DND-41 (cell line): ENCODE results near the gene PCDHGC5.

Experiments
- EZH2 ChIP-seq: IDR thresholded peaks from 3 replicates; pipeline ENCODE4 v1.6.1; 2012; ENCODE audit warnings: borderline replicate concordance, low read depth, mild to moderate bottlenecking, moderate library complexity, low read length, inconsistent platforms; ENCODE audit not compliant: severe bottlenecking
- TF ChIP-seq, protein P1 (sequence below): IDR thresholded peaks from 2 replicates; pipeline ENCODE4 v1.5.1; 2012; ENCODE audit warnings: borderline replicate concordance, low read length, moderate library complexity, mild to moderate bottlenecking; ENCODE audit not compliant: poor library complexity, severe bottlenecking; ENCODE audit errors: extremely low read depth

DNA sequence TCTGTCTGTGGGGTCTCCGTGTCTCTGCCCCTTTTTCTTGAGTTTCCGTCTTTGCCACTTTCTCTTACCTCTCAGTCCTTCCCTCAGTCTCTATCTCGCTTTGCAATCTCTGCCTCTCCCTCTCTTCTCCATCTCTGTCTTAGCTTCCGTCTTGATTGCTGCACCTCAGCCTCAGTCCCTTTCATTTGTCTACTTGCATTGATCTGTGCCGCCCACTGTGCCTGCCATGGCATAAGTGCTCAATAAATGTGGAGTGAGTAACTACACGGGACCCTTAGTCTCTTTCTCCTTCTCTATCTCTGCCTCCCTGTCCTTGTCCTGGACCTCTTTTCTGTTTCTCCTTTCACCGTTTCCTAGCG is 6.6 kb downstream of the PCDHGC5 start:
- TF ChIP-seq, protein P1, sequence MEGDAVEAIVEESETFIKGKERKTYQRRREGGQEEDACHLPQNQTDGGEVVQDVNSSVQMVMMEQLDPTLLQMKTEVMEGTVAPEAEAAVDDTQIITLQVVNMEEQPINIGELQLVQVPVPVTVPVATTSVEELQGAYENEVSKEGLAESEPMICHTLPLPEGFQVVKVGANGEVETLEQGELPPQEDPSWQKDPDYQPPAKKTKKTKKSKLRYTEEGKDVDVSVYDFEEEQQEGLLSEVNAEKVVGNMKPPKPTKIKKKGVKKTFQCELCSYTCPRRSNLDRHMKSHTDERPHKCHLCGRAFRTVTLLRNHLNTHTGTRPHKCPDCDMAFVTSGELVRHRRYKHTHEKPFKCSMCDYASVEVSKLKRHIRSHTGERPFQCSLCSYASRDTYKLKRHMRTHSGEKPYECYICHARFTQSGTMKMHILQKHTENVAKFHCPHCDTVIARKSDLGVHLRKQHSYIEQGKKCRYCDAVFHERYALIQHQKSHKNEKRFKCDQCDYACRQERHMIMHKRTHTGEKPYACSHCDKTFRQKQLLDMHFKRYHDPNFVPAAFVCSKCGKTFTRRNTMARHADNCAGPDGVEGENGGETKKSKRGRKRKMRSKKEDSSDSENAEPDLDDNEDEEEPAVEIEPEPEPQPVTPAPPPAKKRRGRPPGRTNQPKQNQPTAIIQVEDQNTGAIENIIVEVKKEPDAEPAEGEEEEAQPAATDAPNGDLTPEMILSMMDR, result no peak
- no peak for TF ChIP-seq EZH2
